GM12891 (cell line): ENCODE results near the gene KCNMB2.
"Not testable (repeated sequence)": the region's sequence is repeated elsewhere in the genome, so short reads cannot be mapped to it uniquely, and the experiment has no call there.

Experiments
- DNase-seq: peaks from one replicate; pipeline ENCODE4 v3.0.0; 2011; ENCODE audit warnings: low spot score; ENCODE audit not compliant: insufficient read length
- FAIRE-seq: peaks from 2 replicates; lab custom pipeline; 2011; peaks lifted over from hg19 to GRCh38; lab: Jason Lieb, UNC
- PAX5 ChIP-seq: IDR thresholded peaks from 2 replicates; pipeline ENCODE4 v1.6.1; 2011; ENCODE audit warnings: low read length, moderate library complexity, mild to moderate bottlenecking; ENCODE audit not compliant: insufficient read depth, severe bottlenecking
- POLR2A ChIP-seq: IDR thresholded peaks from 2 replicates; pipeline ENCODE4 v1.6.1; 2011; ENCODE audit warnings: low read depth, low read length, control low read depth
- POLR2AphosphoS5 ChIP-seq: IDR thresholded peaks from 2 replicates; pipeline ENCODE4 v1.6.1; 2011; ENCODE audit warnings: low read depth, low read length, control low read depth
- POU2F2 ChIP-seq: IDR thresholded peaks from 2 replicates; pipeline ENCODE4 v1.6.1; 2011; ENCODE audit warnings: low read depth, mild to moderate bottlenecking, control low read depth, low read length, moderate library complexity
- SPI1 ChIP-seq: IDR thresholded peaks from 2 replicates; pipeline ENCODE4 v1.6.1; 2011; ENCODE audit warnings: low read depth, low read length, control low read depth
- TAF1 ChIP-seq: IDR thresholded peaks from 2 replicates; pipeline ENCODE4 v1.6.1; 2011; ENCODE audit warnings: low read depth, low read length, control low read depth

The KCNMB2 gene

GRCh38 chr3:178537122-178537705, 978 bp downstream of the KCNMB2 start:
- DNase-seq (no peak), FAIRE-seq (no peak)
- no peak for TF ChIP-seq PAX5
- no peak for TF ChIP-seq SPI1
- TF ChIP-seq POLR2A, result no peak
- no peak for TF ChIP-seq TAF1

GRCh38 chr3:178538056-178538455, 1.8 kb downstream of the KCNMB2 start:
- DNase-seq (no peak), FAIRE-seq (no peak)
- no peak for TF ChIP-seq POU2F2
- no peak for TF ChIP-seq TAF1
- no peak for TF ChIP-seq POLR2A

GRCh38 chr3:178540184-178540583, 3.9 kb downstream of the KCNMB2 start:
- TF ChIP-seq POU2F2, result no peak
- TF ChIP-seq PAX5, result no peak
- TF ChIP-seq TAF1, result no peak
- DNase-seq, result no peak
- no peak for FAIRE-seq

- no peak for FAIRE-seq
Measured at GRCh38 chr3:178545337-178545736, 9.1 kb downstream of the KCNMB2 start.

GRCh38 chr3:178546079-178546478, 9.8 kb downstream of the KCNMB2 start:
- TF ChIP-seq POLR2A, result no peak
- no peak for TF ChIP-seq POU2F2
- no peak for TF ChIP-seq PAX5
- no peak for TF ChIP-seq TAF1
- TF ChIP-seq POLR2AphosphoS5, result no peak
- no peak for TF ChIP-seq SPI1
- FAIRE-seq (no peak), DNase-seq (no peak)

More at GRCh38 chr3:178545337-178545736, 9.1 kb downstream of the KCNMB2 start:
- no peak for TF ChIP-seq POLR2AphosphoS5
- TF ChIP-seq POU2F2, result no peak
- TF ChIP-seq TAF1, result no peak
- no peak for TF ChIP-seq POLR2A
- no peak for TF ChIP-seq PAX5
- TF ChIP-seq SPI1, result no peak
- no peak for DNase-seq

- not testable (repeated sequence) for FAIRE-seq, DNase-seq
Measured at GRCh38 chr3:178549426-178549825, 13.2 kb downstream of the KCNMB2 start.

GRCh38 chr3:178551916-178552321, 15.7 kb downstream of the KCNMB2 start:
- no peak for FAIRE-seq
- no peak for DNase-seq
- TF ChIP-seq POLR2A, result no peak
- TF ChIP-seq POU2F2, result no peak
- no peak for TF ChIP-seq TAF1
- no peak for TF ChIP-seq SPI1
- TF ChIP-seq PAX5, result no peak
- TF ChIP-seq POLR2AphosphoS5, result no peak

- no peak for FAIRE-seq
- TF ChIP-seq POLR2A (no peak), POU2F2 (no peak), POLR2AphosphoS5 (no peak), SPI1 (no peak), PAX5 (no peak)
- no peak for DNase-seq
Measured at GRCh38 chr3:178558637-178559036, 22.4 kb downstream of the KCNMB2 start.

- FAIRE-seq, result no peak
Measured at GRCh38 chr3:178560759-178561158, 24.5 kb downstream of the KCNMB2 start.

GRCh38 chr3:178561239-178561638, 25.0 kb downstream of the KCNMB2 start:
- FAIRE-seq (peak; percentile 13), DNase-seq (no peak)
- no peak for TF ChIP-seq PAX5

More at GRCh38 chr3:178560759-178561158, 24.5 kb downstream of the KCNMB2 start:
- TF ChIP-seq POLR2A, result no peak
- DNase-seq, result no peak

GRCh38 chr3:178562143-178562946, 26.1 kb downstream of the KCNMB2 start:
- TF ChIP-seq POU2F2 (no peak), POLR2AphosphoS5 (no peak), PAX5 (no peak), SPI1 (no peak), TAF1 (no peak), POLR2A (no peak)
- FAIRE-seq (no peak), DNase-seq (no peak)

- TF ChIP-seq POLR2A (no peak), POU2F2 (no peak), SPI1 (no peak), TAF1 (no peak), PAX5 (no peak), POLR2AphosphoS5 (no peak)
- no peak for DNase-seq
- FAIRE-seq, result no peak
Measured at GRCh38 chr3:178562947-178563232, 26.7 kb downstream of the KCNMB2 start.
